IMR-90 (cell line): ENCODE measurements around the gene ITGAE. TPM values are rescaled to one million over a fixed set of nuclear protein-coding genes. Genes with fewer than 3 reads are reported as not detected.

Experiments
- ATAC-seq: fragments of 200-7000 bp; cut with Tn5 transposase; 2 replicates; pipeline ENCODE4 v1.9.1; 2020; ENCODE audit warnings: low read depth, mild to moderate bottlenecking, moderate library complexity
- BruUV-seq: library from RNA; stranded (reverse); fragments of 400-500 nt; replicated peaks from 2 replicates; lab custom pipeline; 2021; lab: Mats Ljungman, UMichigan
- CTCF ChIA-PET: fragments of 300-600 bp; formaldehyde crosslinking; extraction: SDS; loops from one replicate; lab custom pipeline; 2021; ENCODE audit warnings: antibody characterized with exemption; lab: Yijun Ruan, JAX
- POLR2A ChIA-PET: fragments of 300-600 bp; sonication (Branson Sonifier 250); formaldehyde crosslinking; loops from one replicate; lab custom pipeline; 2022; ENCODE audit warnings: antibody characterized with exemption; ENCODE audit not compliant: unreplicated experiment; lab: Charles Lee
- DNase-seq: peaks from one replicate; pipeline ENCODE4 v3.0.0; 2013
- H2AFZ ChIP-seq: replicated peaks from 2 replicates; pipeline ENCODE3; 2013; ENCODE audit warnings: low read length, mild to moderate bottlenecking; ENCODE audit not compliant: poor library complexity
- H2AK5ac ChIP-seq: 2 replicates; pipeline ENCODE4 v1.6.1; 2013; ENCODE audit warnings: low read depth, low read length, inconsistent platforms
- H2AK9ac ChIP-seq: replicated peaks from 2 replicates; pipeline ENCODE3; 2013; ENCODE audit warnings: mild to moderate bottlenecking, low read depth, low read length, moderate library complexity; ENCODE audit not compliant: poor library complexity
- H2BK120ac ChIP-seq: 2 replicates; pipeline ENCODE4 v1.6.1; 2013; ENCODE audit warnings: low read depth, low read length, inconsistent platforms
- H2BK15ac ChIP-seq: 3 replicates; pipeline ENCODE4 v1.6.1; 2013; ENCODE audit warnings: low read depth, low read length, inconsistent platforms
- H2BK20ac ChIP-seq: 2 replicates; pipeline ENCODE4 v1.6.1; 2013; ENCODE audit warnings: low read depth, mild to moderate bottlenecking, inconsistent platforms, low read length, moderate library complexity
- H2BK5ac ChIP-seq: 2 replicates; pipeline ENCODE4 v1.6.1; 2013; ENCODE audit warnings: mild to moderate bottlenecking, low read depth, low read length, inconsistent platforms; ENCODE audit not compliant: poor library complexity, severe bottlenecking
- H3K14ac ChIP-seq: replicated peaks from 2 replicates; pipeline ENCODE4 v1.6.1; 2013; ENCODE audit warnings: low read depth, low read length, inconsistent platforms
- H3K18ac ChIP-seq: 2 replicates; pipeline ENCODE4 v1.6.1; 2013; ENCODE audit warnings: low read depth, low read length, control low read depth
- H3K23ac ChIP-seq: 2 replicates; pipeline ENCODE4 v1.6.1; 2013; ENCODE audit warnings: low read depth, low read length, inconsistent platforms
- H3K27ac ChIP-seq: 2 replicates; pipeline ENCODE4 v1.5.1; 2013; ENCODE audit warnings: mild to moderate bottlenecking, control low read depth, low read length; ENCODE audit not compliant: insufficient read depth
- H3K27me3 ChIP-seq: 2 replicates; pipeline ENCODE4 v1.6.1; 2013; ENCODE audit warnings: low read length; ENCODE audit not compliant: control insufficient read depth, insufficient read depth
- H3K36me3 ChIP-seq: 2 replicates; pipeline ENCODE4 v1.6.1; 2013; ENCODE audit warnings: low read length, mixed read lengths; ENCODE audit not compliant: control insufficient read depth, insufficient read depth
- H3K4ac ChIP-seq: 2 replicates; pipeline ENCODE4 v1.6.1; 2013; ENCODE audit warnings: low read depth, low read length, inconsistent platforms
- H3K4me1 ChIP-seq: 2 replicates; pipeline ENCODE4 v1.6.1; 2013; ENCODE audit warnings: low read length, mixed read lengths; ENCODE audit not compliant: control insufficient read depth, insufficient read depth
- H3K4me2 ChIP-seq: 2 replicates; pipeline ENCODE4 v1.6.1; 2013; ENCODE audit warnings: low read depth, mild to moderate bottlenecking, control low read depth, low read length, moderate library complexity
- H3K4me3 ChIP-seq: 2 replicates; pipeline ENCODE4 v1.5.1; 2013; ENCODE audit warnings: low read depth, mild to moderate bottlenecking, control low read depth, low read length, moderate library complexity; ENCODE audit not compliant: insufficient read depth
- H3K56ac ChIP-seq: 2 replicates; pipeline ENCODE4 v1.6.1; 2013; ENCODE audit warnings: low read length, inconsistent platforms; ENCODE audit not compliant: insufficient read depth; ENCODE audit errors: extremely low read depth
- H3K79me1 ChIP-seq, 2 experiments: 2 replicates each; pipeline ENCODE4 v1.6.1; 2013; ENCODE audit warnings: low read length in 2 of 2, inconsistent platforms in 1 of 2, low read depth in 1 of 2
- H3K9ac ChIP-seq: 2 replicates; pipeline ENCODE4 v1.6.1; 2013; ENCODE audit warnings: low read depth, low read length, control low read depth
- H3K9me1 ChIP-seq: 2 replicates; pipeline ENCODE4 v1.6.1; 2013; ENCODE audit warnings: low read length, inconsistent platforms; ENCODE audit not compliant: insufficient read depth
- H3K9me3 ChIP-seq: 2 replicates; pipeline ENCODE4 v1.6.1; 2013; ENCODE audit warnings: low read length; ENCODE audit not compliant: control insufficient read depth, insufficient read depth
- H4K20me1 ChIP-seq: 2 replicates; pipeline ENCODE4 v1.6.1; 2013; ENCODE audit warnings: low read length, inconsistent platforms; ENCODE audit not compliant: insufficient read depth
- H4K5ac ChIP-seq: 2 replicates; pipeline ENCODE4 v1.6.1; 2013; ENCODE audit warnings: mild to moderate bottlenecking, low read depth, low read length, control low read depth
- H4K8ac ChIP-seq, 2 experiments: 2 replicates each; pipeline ENCODE4 v1.6.1; 2013; ENCODE audit warnings: low read depth in 2 of 2, low read length in 2 of 2, control low read depth in 1 of 2, inconsistent platforms in 1 of 2
- H4K91ac ChIP-seq: 2 replicates; pipeline ENCODE4 v1.6.1; 2013; ENCODE audit warnings: low read depth, low read length, inconsistent platforms; ENCODE audit not compliant: insufficient read depth
- CEBPB ChIP-seq: IDR thresholded peaks from 2 replicates; pipeline ENCODE4 v1.6.1; 2012; ENCODE audit warnings: low read depth, low read length, improper control_type of control experiment
- CHD1 ChIP-seq: IDR thresholded peaks from 2 replicates; pipeline ENCODE4 v1.6.1; 2012; ENCODE audit warnings: low read depth, low read length, improper control_type of control experiment
- MAZ ChIP-seq: IDR thresholded peaks from 2 replicates; pipeline ENCODE4 v1.6.1; 2012; ENCODE audit warnings: low read depth, mild to moderate bottlenecking, low read length, improper control_type of control experiment, moderate library complexity, borderline replicate concordance
- WGBS, 2 experiments: methylation state at CpG; one replicate each; pipeline versions ENCODE4 v1.1.5 to v1.1.7; 2013; ENCODE audit warnings: missing lambda C conversion rate in 2 of 2; ENCODE audit not compliant: insufficient read length in 1 of 2; ENCODE audit errors: extremely low coverage in 2 of 2; 5-methylcytosine and 5-hydroxymethylcytosine counted together
- dilution Hi-C: fragments of 300-500 bp; cut with HindIII; formaldehyde crosslinking; loops from one replicate; pipeline ENCODE4 v1.14.3; 2018; ENCODE audit warnings: low sequenced_read_pairs; ENCODE audit not compliant: unreplicated experiment
- in situ Hi-C: fragments of 300-500 bp; cut with MboI; formaldehyde crosslinking; loops from 3 replicates; pipeline ENCODE4 v1.14.3; 2019; ENCODE audit warnings: low sequenced_read_pairs, inconsistent platforms, mixed read lengths
- intact Hi-C: fragments of 100-400 bp; cut with micrococcal nuclease; formaldehyde crosslinking; loops from 2 replicates; pipeline ENCODE4 v1.10.0; 2022
- polyA plus RNA-seq, 3 experiments: library from polyadenylated mRNA; depleted of rRNA; stranded (reverse); fragments of >200 nt; gene quantifications; 2 replicates each; pipeline ENCODE4 v1.2.3, GENCODE V29; 2012; ENCODE audit warnings: low replicate concordance in 1 of 3
- total RNA-seq: library from RNA; depleted of rRNA; stranded (reverse); fragments of >200 nt; gene quantifications from 2 replicates; pipeline ENCODE4 v1.2.3, GENCODE V29; 2012
- TF ChIP-seq, protein P1 (sequence below): conservative IDR thresholded peaks from 2 replicates; pipeline ENCODE4 v1.5.1; 2012; ENCODE audit warnings: mild to moderate bottlenecking, low read depth, low read length, improper control_type of control experiment
- TF ChIP-seq, protein P2 (sequence below): fragments of 150-350 bp; IDR thresholded peaks from 2 replicates; pipeline ENCODE4 v1.6.1; 2017; ENCODE audit warnings: mild to moderate bottlenecking, antibody characterized with exemption, low read length, low read depth
- TF ChIP-seq, protein P3 (sequence below): fragments of 150-350 bp; IDR thresholded peaks from 2 replicates; pipeline ENCODE4 v1.6.1; 2016; ENCODE audit warnings: low read depth, mild to moderate bottlenecking, low read length, moderate library complexity, borderline replicate concordance

ITGAE gene
- total and polyA plus RNA-seq, 2 of the 4 experiments (the other 2 are of a cell fraction): 54.1 to 60.8 TPM

DNA sequence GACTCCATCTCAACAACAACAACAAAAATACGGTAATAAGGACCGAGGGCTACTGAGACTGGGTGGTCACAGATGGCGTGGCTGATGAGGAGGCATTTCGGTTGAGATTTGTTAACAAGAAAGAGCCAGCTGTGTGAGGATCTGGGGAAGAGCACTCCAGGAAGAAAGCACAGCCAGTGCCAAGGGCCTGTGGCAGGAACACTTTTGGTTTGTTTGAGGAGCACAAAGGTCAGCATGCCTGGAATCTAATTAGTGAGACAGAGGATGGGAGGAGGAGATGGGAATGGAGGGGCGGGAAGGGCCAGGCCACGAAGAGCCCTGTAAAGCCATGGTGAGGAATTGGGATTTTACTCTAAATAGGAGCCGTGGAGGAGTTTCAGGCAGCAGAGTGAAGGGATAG, 52.4 kb downstream of the ITGAE start:
- no peak overlapping the region for H2AK5ac ChIP-seq
- H4K91ac ChIP-seq: no peak overlapping the region
- no peak overlapping the region for H2BK5ac ChIP-seq
- no peak overlapping the region for H3K27ac ChIP-seq
- H2BK15ac ChIP-seq: no peak overlapping the region
- no peak overlapping the region for H3K56ac ChIP-seq
- H2AFZ ChIP-seq: no peak overlapping the region
- no peaks in the 10 kb centered on the region for H4K20me1 ChIP-seq
- no peaks in the 10 kb centered on the region; the same call in 1 of the 2 replicates for H3K9me1 ChIP-seq
- ATAC-seq (no peak), DNase-seq (no peak)
- peaks cover 38% of the 10 kb centered on the region for H3K27me3 ChIP-seq
- POLR2A ChIA-PET: no interaction called here
- no peaks in the 10 kb centered on the region for H3K79me1 ChIP-seq
- BruUV-seq: no TSS peak
- dilution Hi-C loops: no loop called here
- no peak overlapping the region for H3K18ac ChIP-seq
- H2BK20ac ChIP-seq: no peak overlapping the region
- no peak overlapping the region for H2BK120ac ChIP-seq
- no peaks in the 10 kb centered on the region for H3K4me1 ChIP-seq
- H3K23ac ChIP-seq: no peak overlapping the region
- H4K8ac ChIP-seq: no peak overlapping the region
- H3K4me2 ChIP-seq: no peak overlapping the region
- CTCF ChIA-PET: interaction anchor here (1.3 kb wide), 1 partner anchor 10 kb away, joined by 4 read pairs; no protein-coding TSS in a partner anchor
- no peaks in the 10 kb centered on the region for H3K9me3 ChIP-seq
- H3K14ac ChIP-seq: no peak overlapping the region
- no peak overlapping the region for H2AK9ac ChIP-seq
- in situ Hi-C loops: loop anchor here (25.0 kb wide), 1 partner anchor 264 kb away; no protein-coding TSS in a partner anchor
- intact Hi-C loops: no loop called here
- no peak overlapping the region for H4K5ac ChIP-seq
- H3K4me3 ChIP-seq: no peak overlapping the region
- no peaks in the 10 kb centered on the region for H3K36me3 ChIP-seq
- WGBS, 2 experiments: 80% methylated on average over 5 of the region's 7 CpGs; no CpG with 5 or more reads in 1 of the 2 experiments
- TF ChIP-seq MAZ (no peak), CHD1 (no peak), CEBPB (no peak)
- TF ChIP-seq, protein P1, sequence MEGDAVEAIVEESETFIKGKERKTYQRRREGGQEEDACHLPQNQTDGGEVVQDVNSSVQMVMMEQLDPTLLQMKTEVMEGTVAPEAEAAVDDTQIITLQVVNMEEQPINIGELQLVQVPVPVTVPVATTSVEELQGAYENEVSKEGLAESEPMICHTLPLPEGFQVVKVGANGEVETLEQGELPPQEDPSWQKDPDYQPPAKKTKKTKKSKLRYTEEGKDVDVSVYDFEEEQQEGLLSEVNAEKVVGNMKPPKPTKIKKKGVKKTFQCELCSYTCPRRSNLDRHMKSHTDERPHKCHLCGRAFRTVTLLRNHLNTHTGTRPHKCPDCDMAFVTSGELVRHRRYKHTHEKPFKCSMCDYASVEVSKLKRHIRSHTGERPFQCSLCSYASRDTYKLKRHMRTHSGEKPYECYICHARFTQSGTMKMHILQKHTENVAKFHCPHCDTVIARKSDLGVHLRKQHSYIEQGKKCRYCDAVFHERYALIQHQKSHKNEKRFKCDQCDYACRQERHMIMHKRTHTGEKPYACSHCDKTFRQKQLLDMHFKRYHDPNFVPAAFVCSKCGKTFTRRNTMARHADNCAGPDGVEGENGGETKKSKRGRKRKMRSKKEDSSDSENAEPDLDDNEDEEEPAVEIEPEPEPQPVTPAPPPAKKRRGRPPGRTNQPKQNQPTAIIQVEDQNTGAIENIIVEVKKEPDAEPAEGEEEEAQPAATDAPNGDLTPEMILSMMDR: no peak
- TF ChIP-seq, protein P2, sequence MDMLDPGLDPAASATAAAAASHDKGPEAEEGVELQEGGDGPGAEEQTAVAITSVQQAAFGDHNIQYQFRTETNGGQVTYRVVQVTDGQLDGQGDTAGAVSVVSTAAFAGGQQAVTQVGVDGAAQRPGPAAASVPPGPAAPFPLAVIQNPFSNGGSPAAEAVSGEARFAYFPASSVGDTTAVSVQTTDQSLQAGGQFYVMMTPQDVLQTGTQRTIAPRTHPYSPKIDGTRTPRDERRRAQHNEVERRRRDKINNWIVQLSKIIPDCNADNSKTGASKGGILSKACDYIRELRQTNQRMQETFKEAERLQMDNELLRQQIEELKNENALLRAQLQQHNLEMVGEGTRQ: no peak
- TF ChIP-seq, protein P3, sequence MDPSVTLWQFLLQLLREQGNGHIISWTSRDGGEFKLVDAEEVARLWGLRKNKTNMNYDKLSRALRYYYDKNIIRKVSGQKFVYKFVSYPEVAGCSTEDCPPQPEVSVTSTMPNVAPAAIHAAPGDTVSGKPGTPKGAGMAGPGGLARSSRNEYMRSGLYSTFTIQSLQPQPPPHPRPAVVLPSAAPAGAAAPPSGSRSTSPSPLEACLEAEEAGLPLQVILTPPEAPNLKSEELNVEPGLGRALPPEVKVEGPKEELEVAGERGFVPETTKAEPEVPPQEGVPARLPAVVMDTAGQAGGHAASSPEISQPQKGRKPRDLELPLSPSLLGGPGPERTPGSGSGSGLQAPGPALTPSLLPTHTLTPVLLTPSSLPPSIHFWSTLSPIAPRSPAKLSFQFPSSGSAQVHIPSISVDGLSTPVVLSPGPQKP: no peak
- H3K4ac ChIP-seq: no peak overlapping the region
- no peak overlapping the region for H3K9ac ChIP-seq
